Vagina (tissue), 2 donors: ENCODE results near the gene DOLK. TPM values are rescaled to one million over a fixed set of nuclear protein-coding genes. Genes with fewer than 3 reads are reported as not detected.
A peak's percentile ranks its signal among the peaks of the same experiment; 100 is the strongest.

Experiments used
- DNase-seq, 2 donors: peaks; one replicate each; pipeline ENCODE4 v3.0.0-alpha.2; 2017; ENCODE audit errors: extremely low spot score in 2 of 2
- H3K27ac ChIP-seq: fragments of 200-600 bp; sonication (generic); one replicate; pipeline ENCODE4 v1.5.1; 2019
- H3K27me3 ChIP-seq: fragments of 200-600 bp; sonication (generic); one replicate; pipeline ENCODE4 v1.5.1; 2019
- H3K36me3 ChIP-seq, 2 donors: fragments of 200-600 bp; sonication (generic); one replicate each; pipeline ENCODE4 v1.5.1; 2017 to 2019
- H3K4me1 ChIP-seq: fragments of 200-600 bp; sonication (generic); one replicate; pipeline ENCODE4 v1.5.1; 2019
- H3K4me3 ChIP-seq, 2 donors: fragments of 200-600 bp; sonication (generic); 1 replicate in 1 of 2; 2 replicates in 1 of 2; pipeline ENCODE4 v1.5.1; 2016 to 2019
- H3K9me3 ChIP-seq: fragments of 200-600 bp; sonication (generic); one replicate; pipeline ENCODE4 v1.5.1; 2019
- POLR2A ChIP-seq, 2 donors: fragments of 450-650 bp; IDR thresholded peaks; one replicate each; pipeline ENCODE4 v1.6.1; 2017; ENCODE audit warnings: antibody characterized with exemption in 2 of 2, mild to moderate bottlenecking in 2 of 2, moderate library complexity in 2 of 2
- POLR2AphosphoS5 ChIP-seq, 2 donors: sonication (generic); formaldehyde crosslinking; IDR thresholded peaks; one replicate each; pipeline ENCODE4 v1.9.0; 2017; ENCODE audit warnings: antibody characterized with exemption in 2 of 2, mild to moderate bottlenecking in 2 of 2, low read depth in 1 of 2; ENCODE audit not compliant: insufficient read depth in 1 of 2
- intact Hi-C: fragments of 100-400 bp; cut with DNase I; formaldehyde crosslinking; loops from one replicate; pipeline ENCODE4 v1.15.1; 2023
- total RNA-seq: library from RNA; depleted of rRNA; stranded (reverse); fragments of >200 nt; gene quantifications from one replicate; pipeline ENCODE4 v1.2.3, GENCODE V29; 2016
- TF ChIP-seq, protein P1 (sequence below), 3 experiments: fragments of 450-650 bp in 2 of 3; fragments of 200-600 bp in 1 of 3; sonication (generic) in 1 of 3; IDR thresholded peaks; one replicate each; pipeline ENCODE4 v1.5.1; 2017 to 2019; ENCODE audit warnings: antibody characterized with exemption in 3 of 3, mild to moderate bottlenecking in 2 of 3, moderate library complexity in 2 of 3

DOLK gene
- total RNA-seq, 1 donor from 2014 or later, result 8.1 TPM

DNA sequence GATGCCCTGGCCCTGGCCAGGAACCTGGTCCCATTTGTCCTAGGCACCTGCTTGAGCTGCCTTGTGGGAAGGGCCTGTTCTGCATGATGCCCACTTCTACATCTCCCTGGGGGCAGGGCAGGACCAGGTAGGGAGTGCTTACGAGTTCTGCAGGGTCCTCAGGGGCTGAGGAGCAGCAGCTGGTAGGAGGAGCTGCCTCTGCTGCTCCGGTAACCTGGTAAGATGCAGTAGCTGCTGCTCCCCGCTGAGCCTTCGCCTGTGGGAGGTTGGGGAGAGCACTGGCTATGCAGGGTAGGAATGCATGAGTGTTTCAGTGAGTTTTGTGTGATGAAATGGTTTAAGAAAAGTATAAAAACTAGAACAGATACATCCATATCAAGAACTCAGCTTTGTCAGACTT is 51.8 kb downstream of the DOLK start:
- DNase-seq, result no peak
- Histone ChIP-seq H3K4me3 (no peak overlapping the region), H3K4me1 (peaks cover 81% of the 10 kb centered on the region), H3K36me3 (peaks cover 0 to 25% of the 10 kb centered on the region in 2 donors), H3K27me3 (no peaks in the 10 kb centered on the region), H3K9me3 (no peaks in the 10 kb centered on the region), H3K27ac (peak overlapping the region; percentile 8)
- TF ChIP-seq, protein P1, sequence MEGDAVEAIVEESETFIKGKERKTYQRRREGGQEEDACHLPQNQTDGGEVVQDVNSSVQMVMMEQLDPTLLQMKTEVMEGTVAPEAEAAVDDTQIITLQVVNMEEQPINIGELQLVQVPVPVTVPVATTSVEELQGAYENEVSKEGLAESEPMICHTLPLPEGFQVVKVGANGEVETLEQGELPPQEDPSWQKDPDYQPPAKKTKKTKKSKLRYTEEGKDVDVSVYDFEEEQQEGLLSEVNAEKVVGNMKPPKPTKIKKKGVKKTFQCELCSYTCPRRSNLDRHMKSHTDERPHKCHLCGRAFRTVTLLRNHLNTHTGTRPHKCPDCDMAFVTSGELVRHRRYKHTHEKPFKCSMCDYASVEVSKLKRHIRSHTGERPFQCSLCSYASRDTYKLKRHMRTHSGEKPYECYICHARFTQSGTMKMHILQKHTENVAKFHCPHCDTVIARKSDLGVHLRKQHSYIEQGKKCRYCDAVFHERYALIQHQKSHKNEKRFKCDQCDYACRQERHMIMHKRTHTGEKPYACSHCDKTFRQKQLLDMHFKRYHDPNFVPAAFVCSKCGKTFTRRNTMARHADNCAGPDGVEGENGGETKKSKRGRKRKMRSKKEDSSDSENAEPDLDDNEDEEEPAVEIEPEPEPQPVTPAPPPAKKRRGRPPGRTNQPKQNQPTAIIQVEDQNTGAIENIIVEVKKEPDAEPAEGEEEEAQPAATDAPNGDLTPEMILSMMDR (IDR thresholded peaks at IDR 0.05), result no peak
- TF ChIP-seq POLR2A (IDR thresholded peaks at IDR 0.05), result no peak
- no peak for TF ChIP-seq POLR2AphosphoS5 (IDR thresholded peaks at IDR 0.05; ENCODE audit: insufficient read depth in 1 of 2, low read depth in 1 of 2)
- intact Hi-C loops, result no loop called here

Other genes starting within 250 kb of the DOLK start
- 8.3 TPM for gene PKN3, start 245.1 kb downstream of the DOLK start, total RNA-seq
- gene ZDHHC12, start 223.5 kb downstream of the DOLK start, total RNA-seq, result 19.4 TPM
- gene ZER1, start 175.7 kb downstream of the DOLK start, total RNA-seq, result 54.8 TPM
- 11.0 TPM for gene TBC1D13, start 160.3 kb downstream of the DOLK start, total RNA-seq
- 28.2 TPM for gene ENDOG, start 129.1 kb downstream of the DOLK start, total RNA-seq
- 48.6 TPM for gene SPOUT1, start 117.8 kb downstream of the DOLK start, total RNA-seq
- 11.0 TPM for gene KYAT1, start 65.7 kb downstream of the DOLK start, total RNA-seq
- gene LRRC8A, start 65.5 kb downstream of the DOLK start, total RNA-seq, result 110 TPM
- gene PHYHD1, start 26.6 kb downstream of the DOLK start, total RNA-seq, result 23.6 TPM
- gene NUP188, start 96 bp upstream of the DOLK start, total RNA-seq, result 69.0 TPM
- gene SH3GLB2, start 80.7 kb upstream of the DOLK start, total RNA-seq, result 86.2 TPM
- gene MIGA2, start 89.0 kb upstream of the DOLK start, total RNA-seq, result 35.1 TPM
- 3.2 TPM for gene DOLPP1, start 133.5 kb upstream of the DOLK start, total RNA-seq
- gene CRAT, start 163.2 kb upstream of the DOLK start, total RNA-seq, result 59.9 TPM
- gene PTPA, start 163.8 kb upstream of the DOLK start, total RNA-seq, result 46.2 TPM
- gene IER5L, start 230.7 kb upstream of the DOLK start, total RNA-seq, result 34.4 TPM